Measurements from ENCODE around the gene APOBEC3A.
"Not testable (repeated sequence)": the region's sequence is repeated elsewhere in the genome, so short reads cannot be mapped to it uniquely, and the experiment has no call there.

APOBEC3A gene

DNA sequence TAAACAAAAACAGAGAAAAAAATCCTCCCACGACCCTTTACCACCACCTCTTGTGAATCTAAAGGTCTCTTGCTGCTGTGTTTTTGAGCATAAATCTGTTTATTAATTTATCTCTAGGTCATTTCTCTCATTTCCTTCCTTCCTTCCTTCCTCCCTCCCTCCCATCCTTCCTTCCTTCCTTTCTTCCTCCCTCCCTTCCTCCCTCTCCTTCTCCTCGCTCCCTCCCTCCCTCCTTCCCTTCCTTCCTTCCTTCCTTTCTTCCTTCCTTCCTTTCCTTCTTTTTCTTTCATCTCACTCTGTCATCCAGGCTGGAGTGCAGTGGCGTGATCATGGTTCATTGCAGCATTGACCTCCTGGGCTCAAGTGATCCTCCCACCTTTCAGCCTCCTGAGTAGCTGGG is 13.5 kb upstream of the APOBEC3A start:
- H3K4me1 Mint-ChIP-seq: peaks cover 13% of the 10 kb centered on the region

DNA sequence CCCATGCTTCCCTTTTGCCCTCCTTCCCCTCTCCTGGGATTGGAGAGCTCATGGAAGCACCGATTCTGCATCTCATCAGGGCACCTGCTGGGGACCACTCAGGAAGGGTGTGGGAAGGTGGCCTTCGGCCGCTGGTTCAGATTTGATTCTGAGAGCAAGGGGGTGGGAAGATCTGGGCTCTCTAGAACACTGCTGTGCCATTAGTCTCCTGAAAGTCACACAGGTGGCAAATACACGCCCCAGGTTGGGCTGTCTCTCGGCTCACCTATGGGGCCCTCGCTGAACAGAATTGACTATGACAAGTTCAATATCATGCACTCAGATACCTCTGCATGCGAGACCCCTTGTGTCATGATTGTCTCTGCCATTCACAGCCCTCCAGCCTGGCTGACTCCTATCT is 12.8 kb upstream of the APOBEC3A start:
- TF ChIP-seq, protein P1, sequence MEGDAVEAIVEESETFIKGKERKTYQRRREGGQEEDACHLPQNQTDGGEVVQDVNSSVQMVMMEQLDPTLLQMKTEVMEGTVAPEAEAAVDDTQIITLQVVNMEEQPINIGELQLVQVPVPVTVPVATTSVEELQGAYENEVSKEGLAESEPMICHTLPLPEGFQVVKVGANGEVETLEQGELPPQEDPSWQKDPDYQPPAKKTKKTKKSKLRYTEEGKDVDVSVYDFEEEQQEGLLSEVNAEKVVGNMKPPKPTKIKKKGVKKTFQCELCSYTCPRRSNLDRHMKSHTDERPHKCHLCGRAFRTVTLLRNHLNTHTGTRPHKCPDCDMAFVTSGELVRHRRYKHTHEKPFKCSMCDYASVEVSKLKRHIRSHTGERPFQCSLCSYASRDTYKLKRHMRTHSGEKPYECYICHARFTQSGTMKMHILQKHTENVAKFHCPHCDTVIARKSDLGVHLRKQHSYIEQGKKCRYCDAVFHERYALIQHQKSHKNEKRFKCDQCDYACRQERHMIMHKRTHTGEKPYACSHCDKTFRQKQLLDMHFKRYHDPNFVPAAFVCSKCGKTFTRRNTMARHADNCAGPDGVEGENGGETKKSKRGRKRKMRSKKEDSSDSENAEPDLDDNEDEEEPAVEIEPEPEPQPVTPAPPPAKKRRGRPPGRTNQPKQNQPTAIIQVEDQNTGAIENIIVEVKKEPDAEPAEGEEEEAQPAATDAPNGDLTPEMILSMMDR (IDR thresholded peaks at IDR 0.05; ENCODE audit: unreplicated experiment in 3 of 3): no peak
- no peak overlapping the region for H3K27ac Mint-ChIP-seq
- H3K27me3 Mint-ChIP-seq (ENCODE audit: low read depth): peaks cover 33% of the 10 kb centered on the region
- H3K36me3 Mint-ChIP-seq (ENCODE audit: low read depth): no peaks in the 10 kb centered on the region
- peaks cover 11% of the 10 kb centered on the region for H3K4me1 Mint-ChIP-seq
- no peak overlapping the region for H3K4me3 Mint-ChIP-seq
- H3K9me3 Mint-ChIP-seq: peaks cover 4% of the 10 kb centered on the region

More for the DNA sequence above, 13.5 kb upstream of the APOBEC3A start:
- Mint-ChIP-seq H3K4me3 (no peak overlapping the region), H3K27ac (no peak overlapping the region), H3K9me3 (peaks cover 4% of the 10 kb centered on the region), H3K36me3 (ENCODE audit: low read depth) (no peaks in the 10 kb centered on the region), H3K27me3 (ENCODE audit: low read depth) (peaks cover 33% of the 10 kb centered on the region)
- TF ChIP-seq, protein P1 (IDR thresholded peaks at IDR 0.05; ENCODE audit: unreplicated experiment in 3 of 3): no peak

DNA sequence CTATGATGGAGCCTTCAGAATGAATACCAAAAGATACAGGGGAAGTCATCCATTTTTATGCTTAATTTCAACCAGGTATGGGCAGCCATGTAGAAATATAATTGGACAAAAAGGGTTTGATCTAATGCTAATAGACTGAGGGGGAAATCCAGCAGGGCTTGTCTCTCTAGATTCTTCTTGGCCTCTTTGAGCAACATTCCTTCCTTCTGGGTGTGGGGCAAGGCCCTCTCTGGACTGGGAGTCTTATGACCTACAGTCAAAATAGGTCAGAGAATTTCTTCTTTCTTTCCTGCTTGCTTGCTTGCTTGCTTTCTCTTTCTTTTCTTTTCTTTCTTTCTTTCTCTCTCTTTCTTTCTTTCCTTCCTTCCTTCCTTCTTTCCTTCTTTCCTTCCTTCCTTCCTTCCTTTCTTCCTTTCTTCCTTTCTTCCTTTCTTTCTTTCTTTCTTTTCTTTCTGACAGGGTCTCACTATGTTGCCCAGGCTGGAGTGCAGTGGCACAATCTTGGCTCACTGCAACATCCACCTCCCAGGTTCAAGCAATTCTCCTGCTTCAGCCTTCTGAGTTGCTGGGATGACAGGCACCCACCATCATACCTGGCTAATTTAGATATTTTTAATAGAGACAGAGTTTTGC is 11.6 kb upstream of the APOBEC3A start:
- H3K4me1 Mint-ChIP-seq: peaks cover 11% of the 10 kb centered on the region
- peaks cover 33% of the 10 kb centered on the region for H3K27me3 Mint-ChIP-seq (ENCODE audit: low read depth)
- peak overlapping the region in 2 of 3 experiments; percentile 37 to 54 for H3K27ac Mint-ChIP-seq
- not testable (repeated sequence) for H3K9me3 Mint-ChIP-seq; H3K4me3 Mint-ChIP-seq; H3K36me3 Mint-ChIP-seq (ENCODE audit: low read depth)

DNA sequence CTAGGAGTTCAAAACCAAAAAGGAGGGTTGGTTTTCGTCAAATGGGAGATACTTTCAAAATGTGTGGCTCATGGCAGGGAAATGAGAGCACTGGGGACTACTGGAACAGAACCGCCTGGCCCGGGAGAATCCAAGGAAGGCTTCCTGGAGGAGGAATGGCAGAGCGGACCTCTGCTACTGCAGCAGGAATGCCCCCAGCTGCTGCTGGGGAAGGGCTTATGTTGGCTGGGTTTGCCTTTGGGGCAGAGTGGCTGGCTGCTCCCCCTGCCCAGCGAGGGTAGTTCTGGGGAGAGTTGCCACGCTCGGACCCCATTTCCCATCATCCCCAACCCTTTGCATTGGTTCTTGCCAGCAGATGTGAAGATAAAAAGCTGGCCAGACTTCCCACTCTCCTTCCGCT is 10.6 kb upstream of the APOBEC3A start:
- Mint-ChIP-seq H3K4me3 (no peak overlapping the region), H3K27me3 (ENCODE audit: low read depth) (peaks cover 36% of the 10 kb centered on the region), H3K27ac (peak overlapping the region in 2 of 3 experiments; percentile 34 to 54), H3K9me3 (peaks cover 4% of the 10 kb centered on the region), H3K36me3 (ENCODE audit: low read depth) (no peaks in the 10 kb centered on the region), H3K4me1 (peaks cover 11% of the 10 kb centered on the region)
- TF ChIP-seq, protein P1 (IDR thresholded peaks at IDR 0.05; ENCODE audit: unreplicated experiment in 3 of 3): no peak

DNA sequence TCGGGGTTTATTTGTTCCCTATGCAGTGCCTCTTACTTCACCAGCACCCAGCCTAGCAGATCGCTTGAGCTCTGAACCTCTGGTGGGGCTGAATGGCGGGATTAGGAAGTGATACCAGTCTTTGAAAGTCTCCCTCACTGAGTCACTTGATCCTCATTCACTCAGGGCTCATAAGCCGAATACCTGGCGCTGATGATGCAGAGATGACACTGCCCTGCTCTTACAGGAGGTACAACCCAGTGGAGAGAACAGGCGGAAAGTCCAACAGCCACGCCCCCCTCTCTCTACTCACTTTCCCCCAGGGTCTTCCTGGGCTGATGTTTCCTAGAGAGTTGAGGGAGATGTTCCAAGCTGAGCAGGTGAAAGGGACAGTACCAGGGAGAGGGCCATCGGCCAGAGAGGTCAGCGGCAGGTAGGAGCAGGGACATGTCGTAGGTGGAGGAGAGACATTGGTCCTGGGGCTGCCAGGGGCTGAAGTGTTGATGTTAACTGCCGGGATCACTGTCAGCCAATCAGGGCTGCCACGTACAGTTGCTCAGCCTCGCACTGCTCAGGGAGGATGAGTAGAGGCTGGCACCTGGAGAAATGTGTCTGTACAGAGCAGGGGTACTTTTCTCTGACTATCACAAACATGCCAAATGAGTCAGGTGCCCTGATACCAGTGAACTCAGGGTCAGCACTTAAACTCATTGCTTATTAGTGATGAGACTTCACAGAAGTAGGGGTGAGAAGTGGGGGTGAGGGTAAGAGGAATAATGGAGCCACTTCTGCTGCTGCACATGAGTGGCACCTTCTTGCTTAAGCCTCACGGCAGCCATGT is 9.9 kb upstream of the APOBEC3A start:
- Mint-ChIP-seq H3K4me3 (no peak overlapping the region), H3K36me3 (ENCODE audit: low read depth) (no peaks in the 10 kb centered on the region), H3K9me3 (peaks cover 4% of the 10 kb centered on the region), H3K4me1 (peaks cover 11% of the 10 kb centered on the region), H3K27ac (peak overlapping the region in 2 of 3 experiments; percentile 9 to 30), H3K27me3 (ENCODE audit: low read depth) (peaks cover 37% of the 10 kb centered on the region)
- TF ChIP-seq, protein P1 (IDR thresholded peaks at IDR 0.05; ENCODE audit: unreplicated experiment in 3 of 3): no peak

DNA sequence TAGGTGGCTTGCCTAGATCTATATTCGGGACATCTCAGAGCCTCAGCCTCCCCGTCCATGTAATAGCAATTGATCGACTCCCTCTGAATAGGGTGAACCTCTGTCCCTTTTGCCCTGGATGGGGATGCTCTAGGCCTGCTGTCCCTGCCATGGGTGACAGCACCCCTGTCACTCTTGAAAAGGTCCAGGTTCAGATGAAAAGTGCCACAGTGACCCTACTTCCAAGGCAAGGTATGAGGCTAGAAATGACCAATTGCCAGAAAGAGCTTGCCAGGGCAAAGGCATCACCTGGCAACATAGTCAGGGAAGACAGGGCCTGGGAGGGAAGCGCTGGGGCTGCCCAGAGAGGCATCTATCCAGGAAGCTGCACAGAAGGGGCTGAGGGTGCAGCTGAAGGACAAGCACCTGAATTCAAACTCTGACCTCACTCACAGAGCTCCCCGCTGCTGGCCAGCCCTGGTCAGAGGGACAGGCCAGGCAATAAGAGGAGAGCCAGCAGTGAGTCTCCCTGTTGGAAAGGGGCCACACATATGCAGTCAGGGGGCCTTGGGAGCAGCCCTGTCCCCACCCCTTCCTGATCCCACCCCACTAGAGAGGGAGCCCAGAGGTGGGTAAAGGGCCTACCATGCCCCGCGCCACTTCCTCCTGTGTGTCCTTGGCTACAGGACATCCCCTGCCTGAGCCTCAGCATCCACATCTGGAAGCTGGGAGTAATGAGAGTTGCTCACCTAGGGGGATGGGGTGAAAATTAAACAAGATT is 9.0 kb upstream of the APOBEC3A start:
- peaks cover 41% of the 10 kb centered on the region for H3K27me3 Mint-ChIP-seq (ENCODE audit: low read depth)
- no peak overlapping the region for H3K27ac Mint-ChIP-seq
- TF ChIP-seq, protein P1 (IDR thresholded peaks at IDR 0.05; ENCODE audit: unreplicated experiment in 3 of 3): no peak
- peaks cover 11% of the 10 kb centered on the region for H3K4me1 Mint-ChIP-seq
- H3K4me3 Mint-ChIP-seq: no peak overlapping the region
- no peaks in the 10 kb centered on the region for H3K36me3 Mint-ChIP-seq (ENCODE audit: low read depth)
- H3K9me3 Mint-ChIP-seq: peaks cover 3% of the 10 kb centered on the region

Measured in nephron (organoid).